H1 (cell line): ENCODE results near the gene SLC37A3. TPM values are rescaled to one million over a fixed set of nuclear protein-coding genes. Genes with fewer than 3 reads are reported as not detected.

ENCODE experiments used
- CTCF ChIA-PET: fragments of 300-600 bp; sonication (Branson Sonifier 250); formaldehyde crosslinking; loops from one replicate; lab custom pipeline; 2021; ENCODE audit not compliant: partially characterized antibody; lab: Charles Lee
- POLR2A ChIA-PET: fragments of 300-600 bp; sonication (Branson Sonifier 250); formaldehyde crosslinking; loops from one replicate; lab custom pipeline; 2021; ENCODE audit warnings: inconsistent platforms; ENCODE audit not compliant: partially characterized antibody; lab: Charles Lee
- DNase-seq, 2 experiments: peaks; one replicate each; pipeline versions ENCODE4 v3.0.0 to v3.0.0-alpha.2; 2010 to 2022; ENCODE audit warnings: low spot score in 2 of 2, low read depth in 1 of 2, mixed read lengths in 1 of 2
- FAIRE-seq: peaks from 2 replicates; lab custom pipeline; 2011; peaks lifted over from hg19 to GRCh38; lab: Jason Lieb, UNC
- H2AFZ ChIP-seq: 2 replicates; pipeline ENCODE4 v1.8.1; 2012; ENCODE audit warnings: low read length, inconsistent platforms
- H2AK5ac ChIP-seq: 2 replicates; pipeline ENCODE4 v1.6.1; 2013; ENCODE audit warnings: low read depth, low read length
- H2BK120ac ChIP-seq: replicated peaks from 2 replicates; pipeline ENCODE3; 2013; ENCODE audit warnings: low read depth, low read length, inconsistent platforms
- H2BK12ac ChIP-seq: 2 replicates; pipeline ENCODE4 v1.6.1; 2013; ENCODE audit warnings: low read depth, low read length
- H2BK15ac ChIP-seq: 2 replicates; pipeline ENCODE4 v1.6.1; 2013; ENCODE audit warnings: low read length
- H2BK20ac ChIP-seq: 2 replicates; pipeline ENCODE4 v1.6.1; 2013; ENCODE audit warnings: low read length
- H2BK5ac ChIP-seq: 2 replicates; pipeline ENCODE4 v1.6.1; 2013; ENCODE audit warnings: low read depth, low read length
- H3K14ac ChIP-seq: 2 replicates; pipeline ENCODE4 v1.6.1; 2013; ENCODE audit warnings: inconsistent platforms; ENCODE audit not compliant: insufficient read length
- H3K18ac ChIP-seq: 2 replicates; pipeline ENCODE4 v1.6.1; 2013; ENCODE audit warnings: low read length; ENCODE audit errors: extremely low read depth
- H3K23ac ChIP-seq: 2 replicates; pipeline ENCODE4 v1.6.1; 2013; ENCODE audit warnings: inconsistent platforms; ENCODE audit not compliant: insufficient read length
- H3K23me2 ChIP-seq: 2 replicates; pipeline ENCODE4 v1.6.1; 2013; ENCODE audit warnings: low read depth, low read length
- H3K27ac ChIP-seq: 2 replicates; pipeline ENCODE4 v1.6.1; 2011; ENCODE audit warnings: low read depth, low read length, inconsistent platforms
- H3K27me3 ChIP-seq, 4 experiments: replicated peaks in 1 of 4; 1 replicate in 1 of 4; 2 replicates in 3 of 4; pipeline versions ENCODE4 v1.6.1 to v1.8.1; 2011 to 2013; ENCODE audit warnings: low read length in 3 of 4, mild to moderate bottlenecking in 3 of 4, inconsistent platforms in 2 of 4, mixed read lengths in 2 of 4, moderate library complexity in 1 of 4; ENCODE audit not compliant: control insufficient read depth in 3 of 4, insufficient read depth in 3 of 4; ENCODE audit errors: extremely low read depth in 1 of 4
- H3K36me3 ChIP-seq, 4 experiments: 2 replicates each; pipeline versions ENCODE4 v1.6.1 to v1.8.1; 2011 to 2013; ENCODE audit warnings: mild to moderate bottlenecking in 4 of 4, low read length in 3 of 4, moderate library complexity in 2 of 4, control low read depth in 1 of 4, inconsistent platforms in 1 of 4; ENCODE audit not compliant: insufficient read depth in 4 of 4, control insufficient read depth in 2 of 4
- H3K4ac ChIP-seq: replicated peaks from 2 replicates; pipeline ENCODE3; 2013; ENCODE audit warnings: low read length, low read depth, mixed read lengths, inconsistent platforms; ENCODE audit not compliant: insufficient read length
- H3K4me1 ChIP-seq, 4 experiments: replicated peaks in 1 of 4; 1 replicate in 1 of 4; 2 replicates in 3 of 4; pipeline versions ENCODE4 v1.6.1 to v1.8.1; 2011 to 2013; ENCODE audit warnings: low read length in 3 of 4, inconsistent platforms in 2 of 4, mixed read lengths in 1 of 4; ENCODE audit not compliant: insufficient read depth in 4 of 4, control insufficient read depth in 3 of 4
- H3K4me2 ChIP-seq, 2 experiments: 2 replicates each; pipeline versions ENCODE4 v1.6.1 to v1.8.1; 2011 to 2013; ENCODE audit warnings: low read depth in 2 of 2, low read length in 2 of 2, control low read depth in 1 of 2, inconsistent platforms in 1 of 2, mild to moderate bottlenecking in 1 of 2; ENCODE audit not compliant: insufficient read depth in 1 of 2
- H3K4me3 ChIP-seq, 4 experiments: fragments of 200-600, 300-600 bp in 1 of 4; sonication (generic), shearing (Covaris generic), sonication (Bioruptor Twin) in 1 of 4; 2 replicates each; pipeline versions ENCODE4 v1.5.1 to v1.8.1; 2011 to 2016; ENCODE audit warnings: low read length in 4 of 4, low read depth in 3 of 4, control low read depth in 2 of 4, inconsistent platforms in 2 of 4, mild to moderate bottlenecking in 2 of 4, mixed read lengths in 1 of 4, moderate library complexity in 1 of 4; ENCODE audit not compliant: insufficient read depth in 2 of 4; ENCODE audit errors: extremely low read depth in 1 of 4
- H3K56ac ChIP-seq: replicated peaks from 2 replicates; pipeline ENCODE3; 2013; ENCODE audit warnings: low read depth, mild to moderate bottlenecking, mixed read lengths, low read length, inconsistent platforms; ENCODE audit not compliant: insufficient read length
- H3K79me1 ChIP-seq: 2 replicates; pipeline ENCODE4 v1.6.1; 2013; ENCODE audit warnings: low read depth, low read length, control low read depth
- H3K79me2 ChIP-seq, 2 experiments: 2 replicates each; pipeline versions ENCODE4 v1.6.1 to v1.8.1; 2012 to 2013; ENCODE audit warnings: low read length in 2 of 2, mild to moderate bottlenecking in 2 of 2, inconsistent platforms in 1 of 2; ENCODE audit not compliant: insufficient read depth in 2 of 2, control insufficient read depth in 1 of 2
- H3K9ac ChIP-seq, 4 experiments: replicated peaks in 1 of 4; 1 replicate in 1 of 4; 2 replicates in 3 of 4; pipeline versions ENCODE4 v1.6.1 to v1.8.1; 2011 to 2013; ENCODE audit warnings: low read depth in 3 of 4, low read length in 3 of 4, control low read depth in 2 of 4, mild to moderate bottlenecking in 2 of 4, moderate library complexity in 2 of 4, inconsistent platforms in 1 of 4; ENCODE audit errors: extremely low read depth in 1 of 4
- H3K9me3 ChIP-seq, 2 experiments: 2 replicates each; pipeline versions ENCODE4 v1.6.1 to v1.8.1; 2012 to 2013; ENCODE audit warnings: mild to moderate bottlenecking in 2 of 2, moderate library complexity in 2 of 2, control low read depth in 1 of 2, inconsistent platforms in 1 of 2, low read depth in 1 of 2, low read length in 1 of 2, mixed read lengths in 1 of 2; ENCODE audit not compliant: insufficient read depth in 2 of 2
- H4K20me1 ChIP-seq, 2 experiments: replicated peaks in 1 of 2; 2 replicates each; pipeline versions ENCODE3 to v1.8.1; 2011 to 2013; ENCODE audit warnings: inconsistent platforms in 2 of 2, low read length in 2 of 2, mild to moderate bottlenecking in 1 of 2; ENCODE audit not compliant: insufficient read depth in 2 of 2, control insufficient read depth in 1 of 2
- H4K5ac ChIP-seq: 2 replicates; pipeline ENCODE4 v1.6.1; 2013; ENCODE audit warnings: low read length, low read depth, mixed read lengths, inconsistent platforms; ENCODE audit not compliant: insufficient read length
- H4K8ac ChIP-seq: 2 replicates; pipeline ENCODE4 v1.8.0; 2013; ENCODE audit warnings: mild to moderate bottlenecking, moderate library complexity, low read length, inconsistent platforms; ENCODE audit not compliant: insufficient read depth; ENCODE audit errors: extremely low read depth
- H4K91ac ChIP-seq: replicated peaks from 2 replicates; pipeline ENCODE3; 2013; ENCODE audit warnings: low read length, mixed read lengths, inconsistent platforms; ENCODE audit not compliant: insufficient read length
- BCL11A ChIP-seq, 2 experiments: IDR thresholded peaks; one replicate each; pipeline ENCODE4 v1.6.1; 2011; ENCODE audit warnings: low read depth in 2 of 2, low read length in 2 of 2, mild to moderate bottlenecking in 2 of 2
- CREB1 ChIP-seq: IDR thresholded peaks from 2 replicates; pipeline ENCODE4 v1.6.1; 2012; ENCODE audit warnings: inconsistent platforms
- CTBP2 ChIP-seq: IDR thresholded peaks from 2 replicates; pipeline ENCODE4 v1.7.0; 2011; ENCODE audit warnings: borderline replicate concordance, mild to moderate bottlenecking, moderate library complexity, mixed read lengths, low read length; ENCODE audit not compliant: insufficient read depth, insufficient read length
- HDAC6 ChIP-seq: IDR thresholded peaks from one replicate; pipeline ENCODE4 v1.7.1; 2012; ENCODE audit warnings: low read depth, mild to moderate bottlenecking, inconsistent platforms, low read length, moderate library complexity
- NRF1 ChIP-seq: IDR thresholded peaks from 2 replicates; pipeline ENCODE4 v1.6.1; 2011; ENCODE audit warnings: mild to moderate bottlenecking, low read depth, low read length, improper control_type of control experiment
- POLR2AphosphoS5 ChIP-seq: IDR thresholded peaks from 2 replicates; pipeline ENCODE4 v1.6.1; 2011; ENCODE audit warnings: low read depth, low read length
- SIN3A ChIP-seq, 2 experiments: IDR thresholded peaks in 1 of 2; conservative IDR thresholded peaks in 1 of 2; 2 replicates each; pipeline ENCODE4 v1.6.1; 2011 to 2012; ENCODE audit warnings: low read length in 2 of 2, improper control_type of control experiment in 1 of 2, low read depth in 1 of 2, mild to moderate bottlenecking in 1 of 2
- SIX5 ChIP-seq: IDR thresholded peaks from 2 replicates; pipeline ENCODE4 v1.6.1; 2011; ENCODE audit warnings: mild to moderate bottlenecking, low read depth, low read length
- USF2 ChIP-seq: IDR thresholded peaks from 2 replicates; pipeline ENCODE4 v1.6.1; 2011; ENCODE audit warnings: low read length, improper control_type of control experiment
- WGBS, 2 experiments: shearing (Covaris generic) in 1 of 2; methylation state at CpG; one replicate each; pipeline versions ENCODE4 v1.1.6 to v1.1.7; 2013 to 2015; ENCODE audit warnings: low lambda C conversion rate in 2 of 2, mixed read lengths in 2 of 2, inconsistent platforms in 1 of 2, low coverage in 1 of 2, missing lambda C conversion rate in 1 of 2; ENCODE audit not compliant: insufficient replicate concordance in 2 of 2, insufficient coverage in 1 of 2, insufficient read length in 1 of 2; ENCODE audit errors: extremely low coverage in 1 of 2, missing lambda C conversion rate in 1 of 2; 5-methylcytosine and 5-hydroxymethylcytosine counted together
- polyA plus RNA-seq, 7 experiments: library from polyadenylated mRNA; depleted of rRNA in 3 of 7; stranded (reverse) in 5 of 7; unstranded in 2 of 7; fragments of >200 nt in 5 of 7; fragments of 200-250 nt in 2 of 7; gene quantifications; 1 replicate in 5 of 7; 2 replicates in 1 of 7; 4 replicates in 1 of 7; pipeline versions ENCODE4 v1.2.1 to v1.2.3, GENCODE V29; 2011 to 2013; ENCODE audit warnings: missing spikeins in 2 of 7, mixed read lengths in 2 of 7
- total RNA-seq: library from RNA; stranded (reverse); fragmentation: NEBNext Ultra II Directional; extraction: Animal tissue kit (Norgen Biotek cat#: 25700); gene quantifications from 2 replicates; pipeline ENCODE4 v1.2.1, GENCODE V29; 2021

Gene SLC37A3
- total and polyA plus RNA-seq, 2 of the 8 experiments (the other 6 are each of a cell fraction or from before 2014, with no cell fraction given), result 58.2 to 71.0 TPM

GRCh38 chr7:140426130-140426529 is 27.8 kb upstream of the SLC37A3 start:
- POLR2A ChIA-PET, result no interaction called here
- H3K79me2 ChIP-seq, result no peaks in the 10 kb centered on the region
- H2BK120ac ChIP-seq, result no peak overlapping the region
- H3K4me3 ChIP-seq, result no peak overlapping the region
- no peak overlapping the region for H4K5ac ChIP-seq
- DNase-seq, result no peak
- no peaks in the 10 kb centered on the region for H3K4me1 ChIP-seq
- H3K14ac ChIP-seq, result no peak overlapping the region
- no peak overlapping the region for H3K56ac ChIP-seq
- FAIRE-seq, result no peak
- no peak overlapping the region for H3K18ac ChIP-seq
- no peak overlapping the region for H3K27ac ChIP-seq
- no peak overlapping the region for H2AFZ ChIP-seq
- H3K23me2 ChIP-seq, result no peaks in the 10 kb centered on the region
- H2BK12ac ChIP-seq, result no peak overlapping the region
- no peak overlapping the region for H4K8ac ChIP-seq
- H4K20me1 ChIP-seq, result no peaks in the 10 kb centered on the region
- H3K4me2 ChIP-seq, result no peak overlapping the region
- H4K91ac ChIP-seq, result no peak overlapping the region
- H2BK15ac ChIP-seq, result no peak overlapping the region
- H3K9me3 ChIP-seq, result peaks cover 0 to 3% of the 10 kb centered on the region in 2 experiments; a peak in 1 of 4 replicates
- no peaks in the 10 kb centered on the region for H3K79me1 ChIP-seq
- no peak overlapping the region for H3K23ac ChIP-seq
- no peak overlapping the region for H3K9ac ChIP-seq
- H2AK5ac ChIP-seq, result no peak overlapping the region
- peaks cover 0 to 3% (median 0%) of the 10 kb centered on the region in 4 experiments; a peak in 2 of 8 replicates for H3K36me3 ChIP-seq
- no peak overlapping the region for H2BK20ac ChIP-seq
- CTCF ChIA-PET, result interaction anchor here (1.2 kb wide), 1 partner anchor 18 kb away, joined by 3 read pairs; no protein-coding TSS in a partner anchor
- no peak overlapping the region for H2BK5ac ChIP-seq
- 100% methylated on average over 5 of the region's 6 CpGs; no CpG with 5 or more reads in 1 of the 2 experiments for WGBS, 2 experiments
- H3K4ac ChIP-seq, result no peak overlapping the region
- no peaks in the 10 kb centered on the region for H3K27me3 ChIP-seq
- TF ChIP-seq HDAC6 (no peak), USF2 (no peak), CREB1 (no peak), POLR2AphosphoS5 (no peak), CTBP2 (no peak), SIX5 (no peak), NRF1 (no peak), BCL11A (IDR thresholded peaks at IDR 0.05; ENCODE audit: low read depth in 2 of 2, low read length in 2 of 2) (no peak), SIN3A (conservative IDR thresholded peaks at IDR 0.05 in 1 of 2, IDR thresholded peaks at IDR 0.05 in 1 of 2; ENCODE audit: low read depth in 1 of 2, low read length in 2 of 2) (no peak)
